NCI-H2081 (cell line): ENCODE results near the gene HES7.
A peak's percentile ranks its signal among the peaks of the same experiment; 100 is the strongest.
"Not testable (repeated sequence)": the region's sequence is repeated elsewhere in the genome, so short reads cannot be mapped to it uniquely, and the experiment has no call there.

Experiments used
- DNase-seq, 2 experiments: peaks; one replicate each; lab custom pipeline; 2025; lab: John Stamatoyannopoulos, UW

Gene HES7

GRCh38 chr17:8123695-8124349, at the start of gene HES7:
TSS of gene HES7 (minus strand) at chr17:8124106. CDS start at chr17:8124084, 22 bp downstream.
- DNase-seq = no peak

GRCh38 chr17:8173056-8173870, 49.4 kb upstream of the HES7 start:
- peak; percentile 67 to 92 for DNase-seq

GRCh38 chr17:8170186-8170585, 46.3 kb upstream of the HES7 start:
- not testable (repeated sequence) for DNase-seq

GRCh38 chr17:8167526-8167925, 43.6 kb upstream of the HES7 start:
- no peak for DNase-seq

GRCh38 chr17:8166731-8167130, 42.8 kb upstream of the HES7 start:
- DNase-seq = no peak

GRCh38 chr17:8164815-8165131, 40.9 kb upstream of the HES7 start:
- no peak for DNase-seq

- no peak for DNase-seq
These were observed 40.3 kb upstream of the HES7 start for GRCh38 chr17:8163978-8164814.

- no peak for DNase-seq
These were observed 39.4 kb upstream of the HES7 start for GRCh38 chr17:8162997-8163977.

- DNase-seq = peak; percentile 19 to 38
These were observed 38.5 kb upstream of the HES7 start, which contains the start of gene VAMP2 for GRCh38 chr17:8162233-8162996. TSS of gene VAMP2 (minus strand) at chr17:8162948. CDS start at chr17:8162879, 69 bp downstream.

GRCh38 chr17:8161289-8162232, 37.7 kb upstream of the HES7 start:
- DNase-seq = no peak

- DNase-seq = no peak
These were observed 36.9 kb upstream of the HES7 start for GRCh38 chr17:8160741-8161221.

GRCh38 chr17:8160224-8160577, 36.3 kb upstream of the HES7 start:
- DNase-seq = no peak

GRCh38 chr17:8159459-8160223, 35.7 kb upstream of the HES7 start:
- no peak for DNase-seq

GRCh38 chr17:8159032-8159400, 35.1 kb upstream of the HES7 start:
- no peak for DNase-seq

- peak; percentile 47 to 48 for DNase-seq
These were observed 34.5 kb upstream of the HES7 start for GRCh38 chr17:8158267-8159031.

- peak; percentile 98 to 99 for DNase-seq
These were observed 32.5 kb upstream of the HES7 start for GRCh38 chr17:8156246-8156992.

GRCh38 chr17:8155996-8156245, 32.0 kb upstream of the HES7 start:
- DNase-seq = no peak
